Stimulated activated CD4-positive, alpha-beta T cell treated with anti-CD3 and anti-CD28 coated beads, Interleukin-1b, Interleukin-23, amount 100 ng/mL, for 24 hours (primary cell): ENCODE data around the gene MED16.
"Not testable (repeated sequence)": the region's sequence is repeated elsewhere in the genome, so short reads cannot be mapped to it uniquely, and the experiment has no call there.

Experiments
- DNase-seq, 4 experiments: peaks; one replicate each; pipeline ENCODE4 v3.0.0-alpha.2; 2020; ENCODE audit warnings: low read depth in 4 of 4, low spot score in 1 of 4

Gene MED16

GRCh38 chr19:911197-912033, 18.4 kb upstream of the MED16 start:
- no peak for DNase-seq

GRCh38 chr19:907183-907853, 14.3 kb upstream of the MED16 start:
- DNase-seq = no peak

DNA sequence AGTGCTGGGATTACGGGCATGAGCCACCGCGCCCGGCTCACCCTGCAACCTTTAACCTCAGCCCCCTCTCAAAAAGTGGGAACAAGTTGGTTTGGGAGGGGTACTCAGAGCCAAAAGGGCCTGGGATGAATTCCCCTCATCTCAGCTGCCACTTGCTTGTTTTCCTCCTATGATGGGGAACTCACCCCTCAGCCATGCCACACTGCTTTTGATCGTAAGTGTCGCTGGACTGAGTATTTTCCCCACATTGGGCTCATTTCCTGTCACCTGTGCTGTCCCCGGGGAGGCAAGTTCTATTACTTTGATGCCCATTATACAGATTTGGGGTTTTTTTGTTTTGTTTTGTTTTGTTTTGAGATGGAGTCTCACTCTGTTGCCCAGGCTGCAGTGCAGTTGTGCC, 13.5 kb upstream of the MED16 start:
- no peak for DNase-seq

- DNase-seq = no peak
Observed at GRCh38 chr19:904545-904944, 11.6 kb upstream of the MED16 start.

DNA sequence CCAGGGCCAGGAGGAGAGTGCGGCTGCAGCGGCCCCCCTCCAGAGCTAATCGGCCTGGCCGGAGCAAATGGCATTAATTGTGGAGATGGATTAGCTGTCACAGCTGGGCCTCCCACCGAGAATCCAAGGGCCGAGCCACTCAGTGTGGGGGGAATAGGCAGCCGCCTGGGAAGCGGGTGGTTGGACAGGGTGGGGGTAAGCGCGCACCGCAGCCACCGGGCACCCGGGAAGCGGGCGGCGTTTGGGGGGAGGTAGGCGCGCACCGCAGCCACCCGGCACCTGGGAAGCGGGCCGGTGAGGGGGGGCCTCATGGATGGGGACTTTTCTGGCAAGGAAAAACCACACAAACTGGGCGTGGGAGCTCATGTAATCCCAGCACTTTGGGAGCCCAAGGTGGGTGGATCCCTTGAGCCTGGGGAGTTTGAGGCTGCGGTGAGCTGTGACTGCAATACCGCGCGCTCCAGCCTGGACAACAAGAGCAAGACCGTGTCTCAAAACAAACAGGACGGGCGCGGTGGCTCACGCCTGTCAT, 10.3 kb upstream of the MED16 start:
- DNase-seq = no peak

DNA sequence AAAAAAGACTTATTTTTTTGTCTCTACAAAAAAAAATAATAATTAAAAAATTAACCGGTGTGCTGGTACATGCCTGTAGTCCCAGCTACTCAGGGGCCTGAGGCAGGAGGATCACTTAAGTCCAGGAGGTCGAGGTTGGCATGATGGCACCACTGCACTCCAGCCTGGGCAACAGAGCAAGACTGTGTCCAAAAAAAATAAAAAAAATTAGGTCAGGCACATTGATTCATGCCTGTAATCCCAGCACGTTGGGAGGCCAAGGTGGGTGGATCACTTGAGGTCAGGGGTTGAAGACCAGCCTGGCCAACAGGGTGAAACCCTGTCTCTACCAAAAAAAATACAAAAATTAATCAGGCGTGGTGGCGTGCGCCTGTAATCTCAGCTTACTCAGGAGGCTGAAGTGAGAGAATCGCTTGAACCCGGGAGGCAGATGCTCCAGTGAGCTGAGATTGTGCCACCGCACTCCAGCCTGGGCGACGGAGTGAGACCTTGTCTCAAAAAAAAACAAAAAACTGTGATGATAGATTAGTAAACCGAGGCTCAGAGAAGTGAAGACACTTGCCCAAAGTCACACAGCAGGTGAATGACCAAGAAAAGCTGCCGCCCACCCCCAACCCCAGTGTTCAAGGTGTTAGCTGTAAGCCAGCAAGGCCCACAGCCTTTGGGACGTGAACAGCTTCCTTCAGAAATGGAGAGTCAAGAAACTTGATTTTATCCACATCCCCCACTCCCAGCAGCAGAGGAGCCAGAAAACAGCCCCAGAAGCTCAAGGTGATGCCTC, 9.6 kb upstream of the MED16 start:
- DNase-seq = no peak

DNA sequence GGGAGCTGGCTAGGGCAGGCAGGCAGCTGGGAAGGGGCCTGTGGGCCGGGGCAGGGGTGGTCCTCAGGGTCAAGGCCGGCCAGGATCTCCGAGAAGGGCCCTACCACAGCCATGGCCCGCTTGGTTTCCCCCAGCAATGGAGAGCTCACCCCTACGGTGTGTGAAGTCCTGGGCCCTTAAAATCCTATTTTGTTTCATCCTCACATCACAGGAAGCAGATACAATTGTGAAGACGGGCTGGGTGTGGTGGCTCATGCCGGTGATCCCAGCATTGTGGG, 9.0 kb upstream of the MED16 start:
- no peak for DNase-seq

GRCh38 chr19:901216-902092, 8.5 kb upstream of the MED16 start:
- DNase-seq = no peak

GRCh38 chr19:900302-901111, 7.5 kb upstream of the MED16 start:
- DNase-seq = no peak

- no peak for DNase-seq
Observed at GRCh38 chr19:900043-900301, 7.0 kb upstream of the MED16 start.

DNA sequence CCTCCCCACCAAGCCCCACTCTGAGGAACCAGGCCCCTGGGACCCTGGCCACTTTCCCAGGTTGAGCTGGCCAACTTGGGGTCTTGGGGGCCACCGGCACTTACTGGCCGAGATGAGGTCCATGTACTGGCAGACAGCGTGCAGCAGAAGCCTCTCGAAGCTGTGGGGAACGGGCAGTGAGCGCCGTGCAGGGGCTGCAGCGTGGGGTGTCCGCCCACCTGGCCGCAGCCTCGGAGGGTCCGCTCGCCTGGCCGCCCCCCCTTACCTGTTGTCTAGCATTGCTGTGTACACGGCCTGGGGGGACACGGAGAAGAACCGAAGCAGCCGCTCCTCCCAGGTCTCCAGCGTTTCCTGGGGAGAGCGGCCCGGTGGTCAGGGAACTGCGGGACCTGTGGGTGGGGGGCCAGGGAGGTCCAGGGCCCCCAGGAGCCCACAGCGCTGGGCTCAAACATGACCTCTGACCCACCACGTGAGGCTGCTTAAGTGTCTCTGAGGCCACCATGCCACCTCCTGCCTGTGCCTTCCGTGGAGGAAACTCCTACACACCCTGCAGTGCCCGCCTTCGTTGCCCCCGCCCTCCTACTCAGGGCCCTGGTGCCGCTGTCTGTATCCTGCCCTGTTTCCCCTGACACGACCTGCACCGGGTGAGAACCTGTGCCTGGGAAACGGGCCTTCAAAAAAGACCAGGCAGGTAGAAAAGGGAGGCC, 6.5 kb upstream of the MED16 start:
- DNase-seq = no peak

DNA sequence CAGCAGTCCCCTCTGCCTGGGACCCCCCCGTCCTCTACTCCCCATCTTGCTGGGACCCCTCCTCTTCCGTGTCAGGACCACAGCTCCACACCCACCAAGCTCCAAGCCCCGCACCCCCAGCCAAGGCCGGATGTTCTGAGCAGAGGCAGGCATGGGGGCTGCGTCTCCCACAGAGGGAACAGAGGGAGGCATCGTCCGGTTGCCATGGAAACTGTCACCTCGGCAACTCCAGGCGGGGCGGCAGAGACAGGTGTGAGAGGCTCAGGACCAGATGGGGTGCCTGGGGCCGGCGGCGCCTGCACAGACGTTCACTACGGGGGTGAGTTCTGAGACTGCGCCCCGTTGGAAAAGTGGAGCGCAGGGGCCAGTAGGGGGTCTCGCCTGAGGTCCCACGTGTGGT, 5.7 kb upstream of the MED16 start:
- no peak for DNase-seq

GRCh38 chr19:897442-898039, 4.6 kb upstream of the MED16 start:
- DNase-seq = no peak

DNA sequence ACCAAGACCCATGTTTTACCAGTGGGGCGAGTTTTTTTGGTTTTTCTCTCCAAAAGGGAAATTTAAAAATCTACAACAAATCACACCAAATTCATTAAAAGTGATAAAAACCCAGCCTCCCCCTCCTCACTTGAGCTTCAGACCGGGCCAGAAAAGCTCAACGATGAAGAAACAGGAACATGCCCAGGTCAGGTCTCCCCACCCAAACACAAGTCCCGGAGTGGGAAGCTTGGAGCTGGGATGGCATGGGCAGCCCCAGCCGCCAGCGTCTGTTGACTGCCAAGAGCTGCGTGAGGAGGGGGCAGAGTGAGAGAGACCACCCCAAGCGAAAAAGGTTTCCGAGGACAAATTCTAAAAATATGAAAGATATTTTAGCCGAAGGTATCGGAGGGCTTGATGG, 4.0 kb upstream of the MED16 start:
- no peak for DNase-seq

DNA sequence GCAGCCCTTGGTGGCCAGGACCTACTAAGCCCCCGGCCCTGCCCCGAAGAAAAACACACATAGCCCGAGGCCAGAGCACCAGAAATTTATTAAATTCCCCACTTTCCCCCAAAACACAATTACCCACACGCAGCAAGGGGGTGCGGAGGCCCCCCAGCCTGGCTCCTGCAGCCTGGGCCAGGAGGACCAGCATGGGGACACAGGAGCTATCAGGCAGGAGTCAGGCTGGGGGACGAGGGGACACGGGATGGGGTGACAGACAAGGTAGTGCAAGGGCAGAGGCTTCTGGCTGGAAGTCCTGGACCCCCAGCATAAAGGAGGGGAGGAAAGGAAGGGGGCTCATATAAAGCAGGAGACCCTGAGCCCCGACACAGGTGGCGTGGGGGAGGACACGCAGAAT, 3.4 kb upstream of the MED16 start:
- no peak for DNase-seq

- no peak for DNase-seq
Observed at GRCh38 chr19:892243-892893, 619 bp downstream of the MED16 start.

DNA sequence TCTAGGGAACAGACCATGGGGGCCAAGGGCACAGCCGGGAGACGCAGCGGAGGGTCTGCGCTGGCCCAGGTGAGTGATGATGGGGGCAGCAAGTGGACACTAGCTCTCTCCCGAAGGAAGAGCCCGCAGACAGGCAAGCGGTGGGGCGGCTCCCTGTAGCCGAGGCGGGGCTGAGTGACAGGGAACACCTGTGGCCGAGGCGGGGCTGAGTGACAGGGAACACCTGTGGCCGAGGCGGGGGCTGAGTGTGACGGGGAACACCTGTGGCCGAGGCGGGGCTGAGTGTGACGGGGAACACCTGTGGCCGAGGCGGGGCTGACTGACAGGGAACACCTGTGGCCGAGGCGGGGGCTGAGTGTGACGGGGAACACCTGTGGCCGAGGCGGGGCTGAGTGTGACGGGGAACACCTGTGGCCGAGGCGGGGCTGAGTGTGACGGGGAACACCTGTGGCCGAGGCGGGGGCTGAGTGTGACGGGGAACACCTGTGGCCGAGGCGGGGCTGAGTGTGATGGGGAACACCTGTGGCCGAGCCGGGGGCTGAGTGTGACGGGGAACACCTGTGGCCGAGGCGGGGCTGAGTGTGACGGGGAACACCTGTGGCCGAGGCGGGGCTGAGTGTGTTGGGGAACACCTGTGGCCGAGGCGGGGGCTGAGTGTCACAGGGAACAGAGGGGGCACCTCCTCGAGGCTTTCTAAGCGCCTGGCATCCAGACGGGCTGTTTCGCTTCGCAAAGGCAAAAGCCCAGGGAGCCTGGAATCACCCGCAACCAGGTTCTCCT, 1.4 kb downstream of the MED16 start:
- DNase-seq = not testable (repeated sequence)

GRCh38 chr19:890831-891230, 2.2 kb downstream of the MED16 start:
- DNase-seq = no peak
